Kidney tubule cell (primary cell): ENCODE measurements around the gene DEDD.

Source experiments
- DNase-seq: peaks from one replicate; pipeline ENCODE4 v3.0.0-alpha.2; 2018; ENCODE audit warnings: low spot score

DEDD gene

DNA sequence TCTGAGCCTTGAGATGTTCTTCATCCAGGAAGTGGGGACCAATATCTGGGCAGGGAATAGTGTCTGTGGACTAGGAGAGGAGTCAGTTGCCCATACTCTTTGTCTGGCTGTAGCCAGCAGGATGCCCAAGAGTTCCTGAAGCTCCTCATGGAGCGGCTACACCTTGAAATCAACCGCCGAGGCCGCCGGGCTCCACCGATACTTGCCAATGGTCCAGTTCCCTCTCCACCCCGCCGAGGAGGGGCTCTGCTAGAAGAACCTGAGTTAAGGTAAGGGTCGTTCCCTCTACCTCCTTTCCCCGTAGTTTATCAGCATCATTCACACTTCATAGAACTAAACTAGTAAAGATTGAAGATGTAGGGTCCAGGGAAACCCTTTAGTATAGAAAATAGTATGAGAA lies 30.3 kb upstream of the DEDD start:
- no peak for DNase-seq

DNA sequence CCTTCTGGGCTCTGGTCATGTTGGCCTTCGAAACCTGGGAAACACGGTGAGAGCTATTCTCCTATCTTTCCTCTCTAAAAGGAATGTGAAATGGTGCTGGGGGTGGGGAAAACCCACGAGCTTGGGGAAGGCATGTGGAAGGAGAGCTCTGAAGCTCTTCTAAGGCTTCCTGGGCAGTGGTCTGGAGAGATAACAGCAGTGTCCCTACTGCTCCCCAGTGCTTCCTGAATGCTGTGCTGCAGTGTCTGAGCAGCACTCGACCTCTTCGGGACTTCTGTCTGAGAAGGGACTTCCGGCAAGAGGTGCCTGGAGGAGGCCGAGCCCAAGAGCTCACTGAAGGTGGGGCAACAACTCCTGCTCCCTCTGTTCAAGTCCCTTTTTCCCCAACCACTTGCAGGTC lies 29.6 kb upstream of the DEDD start:
- no peak for DNase-seq

DNA sequence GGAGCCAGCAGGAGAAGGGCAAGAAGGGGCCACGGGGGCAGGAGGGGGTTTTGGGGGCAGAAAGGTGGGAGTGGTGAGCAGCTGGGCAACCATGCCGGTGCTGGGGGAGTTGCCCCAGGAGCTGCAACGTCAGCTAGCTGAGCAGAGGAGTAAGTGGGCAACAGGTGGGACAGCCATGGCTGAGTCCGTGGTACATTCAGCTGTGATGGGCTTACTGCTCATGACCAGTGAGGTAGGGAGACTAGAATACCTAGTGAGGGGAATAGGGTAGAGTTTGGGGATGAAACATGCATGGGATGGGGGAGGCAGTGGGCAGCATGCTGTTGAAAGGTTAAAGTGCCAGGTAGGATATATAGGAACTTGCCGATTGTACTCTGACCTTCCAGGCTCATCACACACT lies 29.2 kb upstream of the DEDD start:
- DNase-seq, result no peak

DNA sequence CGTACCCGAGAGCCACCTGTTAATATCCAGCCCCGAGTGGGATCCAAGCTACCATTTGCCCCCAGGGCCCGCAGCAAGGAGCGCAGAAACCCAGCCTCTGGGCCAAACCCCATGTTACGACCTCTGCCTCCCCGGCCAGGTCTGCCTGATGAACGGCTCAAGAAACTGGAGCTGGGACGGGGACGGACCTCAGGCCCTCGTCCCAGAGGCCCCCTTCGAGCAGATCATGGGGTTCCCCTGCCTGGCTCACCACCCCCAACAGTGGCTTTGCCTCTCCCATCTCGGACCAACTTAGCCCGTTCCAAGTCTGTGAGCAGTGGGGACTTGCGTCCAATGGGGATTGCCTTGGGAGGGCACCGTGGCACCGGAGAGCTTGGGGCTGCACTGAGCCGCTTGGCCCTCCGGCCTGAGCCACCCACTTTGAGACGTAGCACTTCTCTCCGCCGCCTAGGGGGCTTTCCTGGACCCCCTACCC lies 28.2 kb upstream of the DEDD start:
- DNase-seq, result no peak

DNA sequence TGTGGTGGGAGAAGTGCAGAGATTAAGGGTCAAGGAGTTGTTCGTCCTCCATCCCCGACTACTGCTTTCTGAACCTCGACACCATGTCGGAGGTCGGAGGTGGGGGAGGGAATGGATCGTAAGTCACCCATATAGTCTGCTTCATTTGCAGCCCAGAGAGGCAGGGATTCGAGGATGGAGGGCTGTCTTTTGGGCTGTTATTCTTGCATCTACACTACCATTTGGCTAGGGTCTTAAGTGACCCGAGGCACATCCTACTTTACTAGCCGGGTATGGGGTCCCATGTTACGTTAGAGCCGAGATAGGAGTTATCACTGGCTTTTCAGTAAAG lies 27.4 kb upstream of the DEDD start:
- no peak for DNase-seq

DNA sequence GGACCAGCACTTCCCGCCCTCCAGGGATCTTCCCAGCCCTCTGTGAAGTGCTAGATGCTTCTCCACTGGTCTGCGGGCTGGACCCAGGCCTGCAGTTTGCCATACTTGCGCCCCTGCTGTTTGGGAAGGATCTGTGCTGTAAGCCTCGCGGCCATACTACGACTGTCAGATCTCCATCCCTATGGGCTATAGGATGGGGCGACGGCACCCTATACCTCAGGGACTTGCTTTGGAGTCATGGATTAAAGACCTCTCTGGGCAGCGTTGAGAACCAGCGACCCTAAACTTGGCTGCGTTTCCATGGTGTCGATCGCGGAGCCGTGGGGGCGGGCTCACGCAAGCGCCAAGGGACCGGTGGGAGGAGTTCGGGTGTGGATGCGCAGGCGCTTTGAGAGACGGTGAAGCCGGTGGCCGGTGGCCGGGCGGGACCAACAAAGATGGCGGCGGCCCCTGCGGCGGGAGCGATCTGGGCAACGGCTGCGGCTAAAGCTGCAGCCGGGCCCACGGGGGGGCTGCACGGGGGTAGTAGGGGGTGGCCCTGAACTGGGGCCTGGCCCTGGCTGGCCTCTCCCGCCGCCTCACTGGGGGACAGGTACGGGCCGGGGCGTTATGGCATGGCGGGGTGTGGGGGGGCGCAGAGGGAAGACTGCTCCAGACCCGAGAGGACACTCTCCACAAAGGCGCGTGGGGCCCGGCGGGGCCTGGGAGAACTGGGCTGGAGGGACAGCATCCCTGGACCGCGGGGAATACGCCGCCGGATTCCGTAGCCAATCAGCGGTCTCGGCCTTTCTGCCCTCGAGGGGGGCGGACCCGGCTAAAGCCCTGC lies 26.8 kb upstream of the DEDD start, which contains the start of gene USP21:
Gene USP21 (plus strand): TSS at position 414 of the 826 bp plus-strand sequence. CDS start 1,141 bp downstream, outside the sequence.
- peak; percentile 89 for DNase-seq

DNA sequence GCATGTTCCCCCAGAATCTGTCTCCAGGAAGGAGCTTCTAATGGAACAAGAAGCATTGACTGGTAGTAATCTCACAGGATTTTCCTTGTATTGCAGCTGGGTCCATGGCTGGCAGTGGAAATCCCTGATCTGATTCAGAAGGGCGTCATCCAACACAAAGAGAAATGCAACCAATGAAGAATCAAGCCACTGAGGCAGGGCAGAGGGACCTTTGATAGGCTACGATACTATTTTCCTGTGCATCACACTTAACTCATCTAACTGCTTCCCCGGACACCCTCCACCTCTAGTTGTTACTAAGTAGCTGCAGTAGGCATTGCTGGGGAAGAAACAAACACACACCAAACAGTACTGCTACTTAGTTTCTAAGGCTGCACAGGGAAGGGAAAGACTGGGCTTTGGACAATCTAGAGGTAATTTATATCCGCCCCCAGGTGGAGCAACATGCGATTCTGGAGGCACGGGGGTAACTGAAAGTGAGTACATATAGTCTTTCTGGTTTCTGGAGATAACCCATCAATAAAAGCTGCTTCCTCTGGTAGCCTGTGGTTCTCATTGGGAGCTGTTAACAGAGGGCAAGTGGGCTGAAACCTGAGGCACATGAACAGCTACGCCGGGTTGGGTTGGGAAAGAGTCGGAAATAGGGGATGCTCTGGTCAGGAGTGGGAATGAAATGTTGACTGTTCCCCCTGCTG lies 26.0 kb upstream of the DEDD start:
- DNase-seq, result peak; percentile 2

DNA sequence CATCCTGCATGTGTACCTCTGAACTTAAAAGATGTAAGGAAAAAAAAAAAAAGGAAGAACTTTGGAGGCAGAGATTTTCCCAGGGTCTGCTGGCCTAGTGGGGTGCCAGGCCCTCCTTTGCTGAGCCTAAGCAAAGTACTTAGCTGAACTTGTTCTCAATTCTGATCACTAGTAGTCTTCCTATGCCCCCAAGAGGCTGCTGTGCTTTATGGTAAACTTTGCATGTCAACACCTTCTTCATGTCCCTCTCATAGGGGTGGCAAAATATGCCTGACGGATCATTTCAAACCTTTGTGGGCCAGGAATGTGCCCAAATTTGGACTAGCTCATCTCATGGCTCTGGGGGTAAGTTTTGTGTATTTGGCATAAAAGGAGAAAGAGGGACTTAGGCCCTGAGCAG lies 25.4 kb upstream of the DEDD start:
- DNase-seq, result no peak

DNA sequence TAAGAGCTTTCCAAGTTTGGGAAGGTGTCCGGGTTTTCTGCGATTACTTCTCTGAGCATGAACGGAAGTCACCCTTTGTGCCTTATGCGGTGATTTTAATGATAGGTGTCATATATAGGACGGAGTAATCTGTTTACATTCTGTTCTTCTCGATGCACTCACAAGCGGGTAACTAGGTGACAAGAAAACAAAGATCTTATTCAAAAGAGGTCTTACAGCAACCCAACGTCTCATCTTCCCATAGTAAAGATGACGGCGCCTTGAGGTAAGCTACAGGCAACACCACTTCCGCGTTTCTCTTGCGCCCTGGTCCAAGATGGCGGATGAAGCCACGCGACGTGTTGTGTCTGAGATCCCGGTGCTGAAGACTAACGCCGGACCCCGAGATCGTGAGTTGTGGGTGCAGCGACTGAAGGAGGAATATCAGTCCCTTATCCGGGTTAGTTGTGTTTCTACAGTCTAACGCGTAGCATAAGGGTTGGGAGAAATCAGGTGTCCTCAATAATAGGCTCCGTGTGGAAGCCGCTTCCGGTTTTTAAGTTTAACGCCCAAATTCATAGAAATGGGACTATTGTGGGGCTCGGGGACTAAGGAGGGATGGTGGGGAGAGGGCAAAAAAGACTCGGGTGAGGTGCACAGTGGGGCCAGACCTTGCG lies 21.3 kb upstream of the DEDD start, which contains the start of gene UFC1:
Gene UFC1 (plus strand): TSS at position 297 of the 656 bp plus-strand sequence. CDS start 20 bp downstream, at position 317.
- DNase-seq, result peak; percentile 93

DNA sequence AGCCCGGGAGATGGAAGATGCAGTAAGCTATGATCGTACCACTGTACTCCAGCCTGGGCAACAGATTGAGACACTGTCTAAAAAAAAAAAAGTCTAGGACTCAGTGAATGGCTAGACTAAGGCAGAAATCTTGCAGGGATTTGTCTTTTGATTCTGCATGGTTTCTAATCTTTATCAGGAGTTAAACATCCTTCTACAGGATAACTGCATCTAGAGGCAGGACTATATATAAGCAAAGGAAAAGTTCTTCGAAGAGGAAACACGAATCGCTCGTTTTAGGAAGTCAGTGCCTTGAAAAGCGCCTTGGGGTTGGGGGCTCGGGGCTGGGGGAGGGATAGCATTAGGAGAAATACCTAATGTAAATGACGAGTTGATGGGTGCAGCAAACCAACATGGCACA lies 20.7 kb upstream of the DEDD start:
- no peak for DNase-seq

DNA sequence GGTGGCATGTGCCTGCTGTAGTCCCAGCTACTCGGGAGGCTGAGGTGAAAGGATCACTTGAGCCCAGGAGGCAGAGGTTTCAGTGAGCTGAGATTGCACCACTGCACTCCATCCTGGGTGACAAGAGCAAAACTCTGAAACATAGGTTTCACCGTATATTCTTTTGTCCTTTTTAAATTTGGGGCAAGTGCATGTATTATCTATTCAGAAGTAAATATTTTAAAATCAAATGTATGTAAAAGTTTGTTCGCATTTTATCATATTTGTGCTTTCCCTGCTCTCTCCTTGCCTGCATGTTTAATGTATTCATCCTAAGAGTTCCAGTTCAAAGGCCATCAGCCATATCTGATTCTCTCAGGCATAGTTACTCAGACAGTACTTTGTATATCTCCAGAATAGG lies 13.4 kb upstream of the DEDD start:
- DNase-seq, result no peak

DNA sequence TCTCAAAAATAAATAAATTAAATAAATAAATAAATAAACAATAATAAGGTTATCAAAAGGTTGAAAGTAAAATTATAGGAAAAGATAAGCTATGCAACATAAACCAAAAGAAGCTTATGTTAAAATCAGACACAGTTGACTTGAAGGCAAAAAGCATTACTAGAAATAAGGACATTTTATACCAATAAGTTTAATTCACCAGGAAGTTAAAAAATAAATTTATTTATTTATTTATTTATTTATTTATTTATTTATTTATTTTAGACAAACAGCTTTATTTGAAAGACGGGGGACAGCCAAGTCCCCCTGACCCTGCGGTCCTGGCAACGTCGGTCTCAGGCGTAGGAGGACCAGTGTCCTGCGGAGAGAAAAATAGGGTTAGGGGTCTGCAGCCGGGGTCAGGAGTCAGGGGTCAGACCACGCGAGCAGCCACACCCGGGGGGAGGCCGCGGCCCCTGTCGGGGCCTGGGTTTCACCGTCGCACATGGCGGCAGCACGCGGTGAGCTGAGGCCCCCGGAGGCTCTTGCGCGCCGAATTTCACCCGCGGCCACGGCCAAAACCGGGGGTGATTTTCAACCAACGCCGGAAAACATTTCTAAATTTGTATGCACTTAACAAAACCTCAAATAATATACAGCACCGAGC lies 8.4 kb upstream of the DEDD start:
- no peak for DNase-seq

DNA sequence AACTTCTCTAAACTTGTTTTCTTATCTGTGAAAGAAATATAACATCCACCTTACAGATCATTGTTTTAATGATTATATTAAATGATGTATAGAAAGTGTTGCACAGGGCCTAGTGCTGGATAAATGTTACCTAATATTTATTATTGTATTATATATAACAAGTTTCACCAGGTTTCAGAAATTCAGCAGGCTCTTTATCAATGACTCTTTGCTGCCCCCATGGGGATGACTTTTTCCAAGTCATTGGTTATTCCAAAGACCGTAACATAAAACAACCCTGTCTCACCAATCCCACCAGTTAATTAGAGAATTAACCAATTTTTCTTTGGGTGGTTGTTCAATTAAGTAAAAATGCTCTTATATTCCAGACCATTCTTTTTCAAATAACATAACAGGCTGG lies 7.3 kb upstream of the DEDD start:
- peak; percentile 48 for DNase-seq

DNA sequence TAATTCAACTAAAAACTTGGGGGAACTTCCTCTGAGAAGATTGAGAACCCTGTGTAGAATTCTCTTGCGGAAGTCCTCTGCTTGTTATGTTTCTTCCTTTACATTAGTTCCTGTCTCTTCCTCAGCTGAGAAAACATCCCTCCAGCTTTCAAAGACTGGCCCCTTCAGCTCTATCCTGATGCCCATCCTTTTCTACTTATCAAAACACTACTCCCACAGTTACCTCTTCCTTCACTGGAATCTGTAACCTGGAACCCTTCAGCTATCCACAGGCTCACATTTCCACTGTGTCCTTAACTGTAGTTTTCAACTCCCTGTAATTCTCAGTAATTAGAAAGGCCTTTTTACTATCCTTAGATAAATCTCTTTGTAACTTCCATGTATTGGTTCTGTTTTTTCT lies 6.0 kb upstream of the DEDD start:
- no peak for DNase-seq

DNA sequence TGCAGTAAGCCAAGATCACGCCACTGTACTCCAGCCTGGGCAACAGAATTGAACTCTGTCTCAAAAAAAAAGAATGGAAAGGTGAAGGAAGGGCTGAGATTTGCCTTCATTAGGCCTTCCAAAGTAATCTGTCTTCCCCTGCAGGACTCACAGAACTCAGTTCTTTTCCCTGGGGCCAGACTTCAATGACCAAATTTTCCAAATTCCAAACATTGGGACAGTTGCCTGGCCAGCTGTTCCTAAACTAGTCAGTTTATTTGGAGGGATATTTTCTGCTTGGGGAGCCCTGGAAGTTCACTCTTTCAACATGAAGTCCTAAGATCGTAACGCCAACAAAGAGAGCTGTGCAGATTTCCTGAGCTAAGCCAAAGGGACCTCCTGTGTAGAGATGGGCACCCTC lies 5.4 kb upstream of the DEDD start:
- no peak for DNase-seq

DNA sequence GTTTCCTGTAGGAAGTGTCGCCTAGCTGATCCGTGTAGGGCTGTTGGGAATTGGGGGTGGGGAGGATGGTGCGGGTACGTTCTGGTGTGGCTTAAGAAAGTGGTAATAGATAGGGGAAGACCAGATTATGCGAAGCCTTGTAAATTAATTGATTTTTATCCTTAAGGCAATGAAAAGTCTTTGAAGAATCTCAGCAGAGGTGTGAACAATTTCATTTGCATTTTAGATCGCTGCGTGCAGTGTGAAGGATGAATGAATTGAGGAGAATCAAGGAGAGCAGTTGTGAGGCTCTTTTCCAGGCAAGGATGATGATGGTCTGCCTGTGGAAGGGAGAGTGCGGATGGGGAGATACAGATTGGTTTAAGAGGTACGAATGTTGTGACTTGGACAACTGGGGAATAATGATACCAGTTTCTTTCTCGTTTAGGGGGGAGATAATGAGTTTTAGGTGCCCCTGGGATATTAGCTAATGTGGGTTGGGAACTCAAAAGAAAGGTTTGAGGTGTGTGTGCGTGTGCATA lies 813 bp upstream of the DEDD start:
- no peak for DNase-seq

DNA sequence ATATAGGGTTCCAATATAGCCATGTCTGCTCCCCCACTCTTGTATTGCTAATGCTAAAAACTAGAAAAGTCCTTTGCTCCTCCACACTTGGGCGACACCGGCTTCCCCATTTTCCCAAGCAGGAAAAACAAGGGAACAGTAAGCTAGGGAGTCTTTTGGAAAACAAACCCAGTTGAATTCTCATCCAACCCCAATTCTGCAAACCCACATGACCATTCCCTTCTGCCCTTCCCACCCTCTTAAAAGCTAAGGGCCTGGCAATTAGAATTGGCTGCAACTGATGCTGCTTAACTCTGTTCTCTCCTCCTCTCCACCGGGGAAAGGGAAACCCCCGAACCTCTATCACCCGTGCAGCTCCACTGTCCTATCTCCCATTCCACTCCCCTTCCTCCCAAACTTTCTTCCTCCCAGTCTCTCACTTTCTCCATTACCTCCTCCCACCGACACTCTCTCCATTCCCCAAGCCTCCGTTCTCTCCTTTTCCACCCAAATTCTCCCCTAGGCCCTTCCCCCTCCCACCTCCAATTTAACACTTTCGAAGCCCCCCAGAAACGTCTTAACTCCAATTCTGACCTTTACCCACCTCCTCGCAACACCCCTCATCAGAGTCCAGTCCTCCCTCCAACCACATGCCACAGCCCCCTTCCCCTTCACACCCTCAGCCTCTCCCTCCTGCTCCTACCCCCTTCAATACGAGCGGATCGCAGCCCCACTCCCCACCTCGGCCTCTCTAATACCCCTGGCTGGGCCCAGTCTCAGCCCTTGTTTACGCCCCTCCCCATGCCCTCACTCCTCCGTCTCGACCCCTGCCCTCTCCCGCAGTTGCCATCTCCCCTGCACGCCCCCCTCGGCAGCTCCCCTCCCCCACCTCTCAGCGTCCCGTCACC lies 701 bp downstream of the DEDD start:
- peak; percentile 9 for DNase-seq

DNA sequence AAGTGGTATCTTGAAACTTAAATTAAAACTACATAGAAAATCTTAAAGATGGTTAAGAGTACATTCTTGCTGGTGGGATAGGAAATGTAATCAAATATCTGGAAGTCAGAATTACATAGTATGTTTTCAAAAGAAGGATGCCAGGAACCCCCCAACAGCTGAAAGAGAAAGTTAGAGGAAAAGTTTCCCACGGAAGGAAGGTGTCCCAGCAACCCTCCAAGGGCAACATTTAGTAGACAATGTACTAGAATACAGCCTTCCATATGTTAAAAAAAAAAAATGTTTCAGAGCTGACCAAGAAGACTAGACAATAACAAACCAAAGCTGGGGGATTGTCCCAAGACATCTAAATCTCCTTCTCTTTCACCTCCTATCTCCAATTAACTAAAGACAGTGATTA lies 2.2 kb downstream of the DEDD start:
- no peak for DNase-seq

DNA sequence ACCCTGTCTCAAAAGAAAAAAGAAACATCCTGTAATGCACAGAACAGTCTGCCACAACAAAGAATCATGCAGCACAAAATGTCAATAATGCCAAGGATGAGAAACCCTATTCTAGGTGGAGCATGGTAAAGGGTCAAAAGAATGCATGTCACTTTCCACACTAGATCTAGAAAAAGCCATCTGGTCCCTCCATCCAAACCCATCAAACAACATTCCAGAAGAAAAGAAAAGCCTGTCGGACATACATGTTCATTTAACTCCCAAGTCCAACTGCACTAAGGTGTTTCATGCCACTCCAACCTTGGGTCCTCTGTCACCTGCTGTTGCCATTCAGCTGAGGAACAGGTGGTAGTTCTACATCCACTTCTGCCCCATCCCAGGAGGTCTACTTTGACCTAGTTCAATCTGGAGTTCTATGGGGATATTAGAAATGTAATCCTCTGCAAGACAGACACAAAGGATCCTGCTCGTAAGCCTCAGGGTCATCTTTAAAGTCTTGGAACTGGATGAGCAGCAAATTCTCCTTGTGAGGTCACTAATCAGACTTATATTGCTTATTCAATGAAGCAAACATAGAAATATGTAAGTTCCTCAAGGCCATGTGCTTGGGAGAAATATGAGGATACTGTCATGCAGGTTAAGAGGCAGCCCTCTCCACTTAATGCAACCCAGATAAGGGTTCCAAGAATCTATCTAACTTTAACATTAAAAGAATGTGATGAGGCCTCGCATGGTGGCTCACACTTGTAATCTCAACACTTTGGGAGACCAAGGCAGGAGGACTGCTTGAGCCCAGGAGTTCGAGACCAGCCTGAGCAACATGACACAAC lies 3.7 kb downstream of the DEDD start:
- DNase-seq, result no peak

DNA sequence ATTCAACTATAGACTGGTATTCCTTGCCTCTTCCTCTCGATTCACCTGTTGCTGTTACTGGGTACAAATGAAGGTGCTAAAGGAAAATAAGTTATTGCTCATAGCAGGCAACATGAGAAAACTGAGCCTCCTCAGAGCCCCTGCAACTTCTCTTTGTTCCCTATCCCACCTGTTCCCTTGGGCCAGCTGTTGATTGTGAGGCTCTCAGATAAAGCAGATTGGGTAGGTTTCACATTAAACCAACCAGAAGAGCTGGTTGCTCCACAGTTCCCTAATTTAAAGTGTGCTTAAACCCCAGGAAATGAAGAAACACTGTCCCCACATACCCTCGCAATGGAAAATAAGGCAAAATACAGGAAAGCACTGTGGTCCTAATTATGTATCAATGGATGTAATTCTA lies 4.8 kb downstream of the DEDD start:
- DNase-seq, result no peak
